ENCODE data around the gene CNOT6. TPM values are rescaled to one million over a fixed set of nuclear protein-coding genes. Genes with fewer than 3 reads are reported as not detected.
"Not testable (repeated sequence)": the region's sequence is repeated elsewhere in the genome, so short reads cannot be mapped to it uniquely, and the experiment has no call there.

Gene CNOT6
- total RNA-seq, 1 experiment from 2014 or later = 73.1 TPM

DNA sequence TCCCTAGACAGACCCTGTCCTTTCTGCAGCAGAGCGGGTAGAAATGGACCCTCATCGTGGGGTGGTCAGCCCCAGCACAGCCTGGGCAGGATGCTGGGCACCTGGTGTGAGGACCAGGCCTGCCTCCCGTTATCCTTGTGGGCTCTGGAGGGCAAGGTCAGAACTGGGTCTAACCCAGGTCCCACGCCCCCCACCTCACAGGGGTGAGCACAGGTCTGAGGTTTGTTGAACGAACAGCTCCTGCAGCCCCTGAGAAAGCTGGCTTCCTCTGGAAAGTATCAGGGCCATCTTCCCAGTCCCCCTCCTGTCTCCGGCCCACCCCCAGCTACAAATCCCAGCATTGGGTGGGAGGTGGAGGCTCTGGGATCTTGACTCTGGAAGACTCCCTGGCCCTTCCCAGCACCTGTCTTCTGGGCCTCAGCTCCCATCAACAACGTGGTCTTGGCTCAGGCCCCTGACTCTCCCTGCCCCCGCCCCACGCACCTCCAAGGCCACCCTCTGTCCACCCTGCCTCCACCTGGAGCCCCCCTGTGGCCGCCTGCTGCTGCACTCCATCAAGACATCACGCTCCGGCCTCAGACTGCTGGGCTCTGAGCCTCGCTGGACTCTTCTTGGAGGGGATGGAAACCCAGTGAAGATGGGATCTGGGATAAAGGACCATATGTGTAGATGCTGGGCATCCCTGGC, 30.1 kb upstream of the CNOT6 start:
- H3K4me3 Mint-ChIP-seq (ENCODE audit: unreplicated experiment) = no peak overlapping the region
- H3K27ac Mint-ChIP-seq (ENCODE audit: low read depth, unreplicated experiment) = peak overlapping the region; percentile 22
- intact Hi-C loops (cut with micrococcal nuclease) = no loop called here
- no peaks in the 10 kb centered on the region for H3K36me3 Mint-ChIP-seq (ENCODE audit: insufficient read depth, unreplicated experiment)
- no TSS peak for BruUV-seq (replicated peaks)
- ChIA-PET CTCF (interaction anchor here (0.6 to 11.9 kb wide), 6 partner anchors 9 to 170 kb away, joined by 3 to 167 read pairs (median 4); no protein-coding TSS in a partner anchor), POLR2A (interaction anchor here (0.6 to 1.3 kb wide), 4 partner anchors 9 to 36 kb away, joined by 3 to 4 read pairs (median 3); no protein-coding TSS in a partner anchor)
- no peaks in the 10 kb centered on the region for H3K9me3 Mint-ChIP-seq (ENCODE audit: unreplicated experiment)
- H3K4me1 Mint-ChIP-seq (ENCODE audit: insufficient read depth, unreplicated experiment) = peaks cover 18% of the 10 kb centered on the region
- no peak for TF ChIP-seq CTCF (IDR thresholded peaks at IDR 0.05; ENCODE audit: unreplicated experiment)
- no peaks in the 10 kb centered on the region for H3K27me3 Mint-ChIP-seq (ENCODE audit: insufficient read depth, unreplicated experiment)
- DNase-seq (ENCODE audit: unreplicated experiment) = no peak

- ChIA-PET POLR2A (interaction anchor here (0.6 to 1.3 kb wide), 5 partner anchors 10 to 215 kb away, joined by 3 to 5 read pairs (median 3); no protein-coding TSS in a partner anchor), CTCF (interaction anchor here (0.6 to 11.9 kb wide), 7 partner anchors 25 to 411 kb away, joined by 3 to 167 read pairs (median 4); no protein-coding TSS in a partner anchor)
- peak overlapping the region; percentile 22 for H3K27ac Mint-ChIP-seq (ENCODE audit: low read depth, unreplicated experiment)
- no TSS peak for BruUV-seq (replicated peaks)
- no peak overlapping the region for H3K4me3 Mint-ChIP-seq (ENCODE audit: unreplicated experiment)
- intact Hi-C loops (cut with micrococcal nuclease) = no loop called here
- no peaks in the 10 kb centered on the region for H3K27me3 Mint-ChIP-seq (ENCODE audit: insufficient read depth, unreplicated experiment)
- H3K36me3 Mint-ChIP-seq (ENCODE audit: insufficient read depth, unreplicated experiment) = no peaks in the 10 kb centered on the region
- no peaks in the 10 kb centered on the region for H3K9me3 Mint-ChIP-seq (ENCODE audit: unreplicated experiment)
- no peak for DNase-seq (ENCODE audit: unreplicated experiment)
- H3K4me1 Mint-ChIP-seq (ENCODE audit: insufficient read depth, unreplicated experiment) = peaks cover 18% of the 10 kb centered on the region
- no peak for TF ChIP-seq CTCF (IDR thresholded peaks at IDR 0.05; ENCODE audit: unreplicated experiment)
Measured at GRCh38 chr5:180464603-180464970, 29.6 kb upstream of the CNOT6 start.

DNA sequence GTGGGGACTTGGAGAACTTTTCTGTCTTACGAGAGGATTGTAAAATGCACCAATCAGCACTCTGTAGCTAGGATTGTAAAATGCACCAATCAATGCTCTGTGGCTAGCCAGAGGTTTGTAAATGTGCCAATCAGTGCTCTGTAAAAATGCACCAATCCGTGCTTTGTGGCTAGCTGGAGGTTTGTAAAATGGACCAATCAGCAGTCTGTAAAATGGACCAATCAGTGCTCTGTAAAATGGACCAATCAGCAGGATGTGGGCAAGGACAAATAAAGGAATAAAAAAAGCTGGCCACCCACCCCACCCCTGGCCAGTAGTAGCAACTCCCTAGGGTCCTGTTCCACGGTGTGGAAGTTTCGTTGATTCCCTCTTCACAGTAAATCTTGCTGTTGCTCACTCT, 29.1 kb upstream of the CNOT6 start:
- POLR2A ChIA-PET = interaction anchor here (0.6 to 1.3 kb wide), 5 partner anchors 10 to 215 kb away, joined by 3 to 5 read pairs (median 3); no protein-coding TSS in a partner anchor
- CTCF ChIA-PET = interaction anchor here (0.6 to 11.9 kb wide), 5 partner anchors 132 to 411 kb away, joined by 3 to 167 read pairs (median 4); no protein-coding TSS in a partner anchor
- BruUV-seq (replicated peaks) = not testable (repeated sequence)

GRCh38 chr5:180466316-180466715, 27.9 kb upstream of the CNOT6 start:
- POLR2A ChIA-PET = interaction anchor here (0.9 to 3.0 kb wide), 8 partner anchors 10 to 173 kb away, joined by 3 to 16 read pairs (median 5); partner anchors contain the start of gene CNOT6
- CTCF ChIA-PET = interaction anchor here (0.6 to 11.9 kb wide), 5 partner anchors 14 to 407 kb away, joined by 3 to 212 read pairs (median 5); partner anchors contain the start of gene MAPK9
- no peak for TF ChIP-seq CTCF (IDR thresholded peaks at IDR 0.05; ENCODE audit: unreplicated experiment)
- H3K9me3 Mint-ChIP-seq (ENCODE audit: unreplicated experiment) = no peaks in the 10 kb centered on the region
- no peaks in the 10 kb centered on the region for H3K27me3 Mint-ChIP-seq (ENCODE audit: insufficient read depth, unreplicated experiment)
- intact Hi-C loops (cut with micrococcal nuclease) = loop anchor here (5.0 kb wide), 1 partner anchor 141 kb away; no protein-coding TSS in a partner anchor
- H3K36me3 Mint-ChIP-seq (ENCODE audit: insufficient read depth, unreplicated experiment) = no peaks in the 10 kb centered on the region
- DNase-seq (ENCODE audit: unreplicated experiment) = no peak
- H3K27ac Mint-ChIP-seq (ENCODE audit: low read depth, unreplicated experiment) = no peak overlapping the region
- BruUV-seq (replicated peaks) = no TSS peak
- peaks cover 18% of the 10 kb centered on the region for H3K4me1 Mint-ChIP-seq (ENCODE audit: insufficient read depth, unreplicated experiment)
- no peak overlapping the region for H3K4me3 Mint-ChIP-seq (ENCODE audit: unreplicated experiment)

More for the DNA sequence above, 29.1 kb upstream of the CNOT6 start:
- not testable (repeated sequence) for DNase-seq (ENCODE audit: unreplicated experiment); H3K9me3 Mint-ChIP-seq (ENCODE audit: unreplicated experiment); H3K4me3 Mint-ChIP-seq (ENCODE audit: unreplicated experiment); H3K36me3 Mint-ChIP-seq (ENCODE audit: insufficient read depth, unreplicated experiment); H3K27me3 Mint-ChIP-seq (ENCODE audit: insufficient read depth, unreplicated experiment)
- intact Hi-C loops (cut with micrococcal nuclease) = loop anchor here (5.0 kb wide), 1 partner anchor 142 kb away; no protein-coding TSS in a partner anchor
- H3K27ac Mint-ChIP-seq (ENCODE audit: low read depth, unreplicated experiment) = peak overlapping the region; percentile 22
- peaks cover 18% of the 10 kb centered on the region for H3K4me1 Mint-ChIP-seq (ENCODE audit: insufficient read depth, unreplicated experiment)
